GM12878 (cell line): ENCODE data around the gene PYHIN1. TPM values are rescaled to one million over a fixed set of nuclear protein-coding genes. Genes with fewer than 3 reads are reported as not detected.

Source experiments
- ATAC-seq: fragments of 200-7000 bp; cut with Tn5 transposase; 3 replicates; pipeline ENCODE4 v1.9.1; 2020; ENCODE audit warnings: mild to moderate bottlenecking, moderate library complexity
- BruUV-seq: library from RNA; stranded (reverse); fragments of 400-500 nt; replicated peaks from 2 replicates; lab custom pipeline; 2021; lab: Mats Ljungman, UMichigan
- CTCF ChIA-PET: fragments of 300-600 bp; sonication (Branson Sonifier 250); formaldehyde crosslinking; extraction: SDS; loops from one replicate; lab custom pipeline; 2021; ENCODE audit warnings: inconsistent platforms; lab: Yijun Ruan, JAX
- POLR2A ChIA-PET: fragments of 350-600 bp; formaldehyde crosslinking; extraction: SDS; loops from one replicate; lab custom pipeline; 2021; ENCODE audit warnings: inconsistent platforms; lab: Charles Lee
- RAD21 ChIA-PET: fragments of 300-600 bp; sonication (Branson Sonifier 250); formaldehyde crosslinking; loops from one replicate; lab custom pipeline; 2023; ENCODE audit warnings: antibody characterized with exemption; ENCODE audit not compliant: unreplicated experiment; lab: Charles Lee
- SMC1A ChIA-PET: fragments of 300-600 bp; sonication (Branson Sonifier 250); formaldehyde crosslinking; loops from one replicate; lab custom pipeline; 2023; ENCODE audit not compliant: unreplicated experiment, uncharacterized antibody; lab: Charles Lee
- DNase-seq: peaks from one replicate; pipeline ENCODE4 v3.0.0-alpha.2; 2011; ENCODE audit warnings: low read depth, low spot score
- FAIRE-seq: peaks from 3 replicates; lab custom pipeline; 2011; peaks lifted over from hg19 to GRCh38; lab: Jason Lieb, UNC
- H2AFZ ChIP-seq: 2 replicates; pipeline ENCODE4 v1.6.0; 2011; ENCODE audit warnings: low read depth, low read length, control low read depth; ENCODE audit not compliant: control insufficient read depth
- H3K27ac ChIP-seq: 2 replicates; pipeline ENCODE4 v1.5.1; 2011; ENCODE audit warnings: control low read depth; ENCODE audit not compliant: control insufficient read depth, insufficient read depth
- H3K27me3 ChIP-seq, 2 experiments: replicated peaks in 1 of 2; 2 replicates each; pipeline versions ENCODE4 v1.6.0 to v1.6.1; 2011; ENCODE audit warnings: low read length in 1 of 2; ENCODE audit not compliant: control insufficient read depth in 2 of 2, insufficient read depth in 2 of 2
- H3K36me3 ChIP-seq, 2 experiments: 2 replicates each; pipeline ENCODE4 v1.5.1; 2011; ENCODE audit warnings: low read length in 1 of 2; ENCODE audit not compliant: control insufficient read depth in 2 of 2, insufficient read depth in 2 of 2
- H3K4me1 ChIP-seq: 2 replicates; pipeline ENCODE4 v1.6.1; 2011; ENCODE audit warnings: mild to moderate bottlenecking, low read length, moderate library complexity, mixed read lengths; ENCODE audit not compliant: control insufficient read depth, insufficient read depth
- H3K4me2 ChIP-seq: 2 replicates; pipeline ENCODE4 v1.6.0; 2011; ENCODE audit warnings: control low read depth; ENCODE audit not compliant: control insufficient read depth, insufficient read depth
- H3K4me3 ChIP-seq: fragments of 200-600 bp; sonication (generic); 2 replicates; pipeline ENCODE4 v1.5.1; 2016
- H3K79me2 ChIP-seq: 2 replicates; pipeline ENCODE4 v1.6.0; 2011; ENCODE audit warnings: low read length; ENCODE audit not compliant: control insufficient read depth, insufficient read depth
- H3K9ac ChIP-seq: 2 replicates; pipeline ENCODE4 v1.8.0; 2011; ENCODE audit warnings: low read length, control low read depth, mixed read lengths; ENCODE audit not compliant: control insufficient read depth, insufficient read depth
- H3K9me3 ChIP-seq: replicated peaks from 3 replicates; pipeline ENCODE4 v1.5.1; 2011; ENCODE audit warnings: mild to moderate bottlenecking, low read length; ENCODE audit not compliant: control insufficient read depth, insufficient read depth
- H4K20me1 ChIP-seq: 2 replicates; pipeline ENCODE4 v1.6.0; 2011; ENCODE audit not compliant: control insufficient read depth, insufficient read depth
- CREB1 ChIP-seq: IDR thresholded peaks from 2 replicates; pipeline ENCODE4 v1.6.1; 2012; ENCODE audit warnings: low read depth, mild to moderate bottlenecking, inconsistent platforms
- E4F1 ChIP-seq: fragments of 450-650 bp; IDR thresholded peaks from 2 replicates; pipeline ENCODE4 v1.6.1; 2018; ENCODE audit warnings: borderline replicate concordance, mild to moderate bottlenecking; ENCODE audit not compliant: partially characterized antibody
- EED ChIP-seq: sonication (generic); IDR thresholded peaks from 2 replicates; pipeline ENCODE4 v1.6.1; 2016; ENCODE audit warnings: antibody characterized with exemption, low read depth
- HDGF ChIP-seq: fragments of 450-650 bp; IDR thresholded peaks from 2 replicates; pipeline ENCODE4 v1.6.1; 2016; ENCODE audit warnings: antibody characterized with exemption
- RCOR1 ChIP-seq: conservative IDR thresholded peaks from 2 replicates; pipeline ENCODE4 v1.6.1; 2012; ENCODE audit warnings: low read depth, low read length, improper control_type of control experiment
- USF2 ChIP-seq: IDR thresholded peaks from 2 replicates; pipeline ENCODE4 v1.6.1; 2011; ENCODE audit warnings: low read depth, low read length, improper control_type of control experiment, borderline replicate concordance
- ZBED1 ChIP-seq: IDR thresholded peaks from 2 replicates; pipeline ENCODE4 v1.6.1; 2016; ENCODE audit warnings: borderline replicate concordance
- WGBS: methylation state at CpG from one replicate; pipeline ENCODE4 v1.1.6; 2016; ENCODE audit warnings: low lambda C conversion rate; ENCODE audit not compliant: insufficient replicate concordance, insufficient coverage; ENCODE audit errors: missing lambda C conversion rate; 5-methylcytosine and 5-hydroxymethylcytosine counted together
- in situ Hi-C: fragments of 300-500 bp; cut with MboI; formaldehyde crosslinking; loops from 9 replicates; pipeline ENCODE4 v1.14.3; 2018; ENCODE audit warnings: mixed read lengths
- intact Hi-C: fragments of 100-400 bp; cut with micrococcal nuclease; formaldehyde crosslinking; loops from one replicate; pipeline ENCODE4 v1.14.2; 2022; ENCODE audit not compliant: unreplicated experiment
- polyA plus RNA-seq, 11 experiments: library from polyadenylated mRNA; depleted of rRNA in 4 of 11; unstranded in 6 of 11; stranded (reverse) in 5 of 11; fragments of >200 nt; fragmentation: Nextera tagmentation in 4 of 11; fragmentation: Illumina TruSeq in 1 of 11; extraction: Ambion mirVana in 4 of 11; extraction: Trizol in 1 of 11; gene quantifications; 1 replicate in 1 of 11; 2 replicates in 10 of 11; pipeline versions ENCODE4 v1.2.1 to v1.2.3, GENCODE V29; 2011 to 2016; ENCODE audit warnings: inconsistent platforms in 2 of 11, missing spikeins in 2 of 11, low read depth in 1 of 11
- total RNA-seq, 4 experiments: library from RNA; depleted of rRNA in 3 of 4; stranded (reverse); fragments of >200 nt in 3 of 4; fragmentation: Illumina TruSeq in 1 of 4; extraction: Trizol in 1 of 4; gene quantifications; 2 replicates each; pipeline versions ENCODE4 v1.2.1 to v1.2.3, GENCODE V29; 2013 to 2021
- TF ChIP-seq, protein P1 (sequence below): fragments of 450-650 bp; IDR thresholded peaks from 2 replicates; pipeline ENCODE4 v1.6.1; 2017; ENCODE audit warnings: low read depth, mild to moderate bottlenecking, moderate library complexity
- TF ChIP-seq, protein P2 (sequence below): fragments of 450-650 bp; IDR thresholded peaks from 2 replicates; pipeline ENCODE4 v1.6.1; 2016; ENCODE audit warnings: mild to moderate bottlenecking, moderate library complexity, borderline replicate concordance

PYHIN1 gene
- total and polyA plus RNA-seq, 10 of the 15 experiments (the other 5 are each of a cell fraction or from before 2014, with no cell fraction given) = 0.19 to 7.2 (median 0.38) TPM

- H3K79me2 ChIP-seq = peaks cover 95% of the 10 kb centered on the region
- H3K4me1 ChIP-seq = peaks cover 7% of the 10 kb centered on the region
- ChIA-PET SMC1A (interaction anchor here (0.6 to 1.3 kb wide), 11 partner anchors 9 to 184 kb away, joined by 3 to 8 read pairs (median 4); partner anchors contain the start of genes AIM2 and MNDA), CTCF (interaction anchor here (0.5 to 7.4 kb wide), 7 partner anchors 10 to 57 kb away, joined by 3 to 37 read pairs (median 3); no protein-coding TSS in a partner anchor), POLR2A (interaction anchor here (1.3 to 4.5 kb wide), 3 partner anchors 53 to 61 kb away, joined by 4 to 18 read pairs (median 10); partner anchors contain the start of gene AIM2), RAD21 (interaction anchor here (0.6 to 1.9 kb wide), 5 partner anchors 17 to 508 kb away, joined by 3 to 6 read pairs (median 3); partner anchors contain the start of gene AIM2)
- peak overlapping the region; percentile 99 for H3K9ac ChIP-seq
- peak overlapping the region; percentile 98 for H3K4me2 ChIP-seq
- no peaks in the 10 kb centered on the region for H4K20me1 ChIP-seq
- DNase-seq (peak; percentile 84), ATAC-seq (peak; percentile 83), FAIRE-seq (peak; percentile 78)
- in situ Hi-C loops (loop anchor here (5.0 kb wide), 1 partner anchor 37 kb away; no protein-coding TSS in a partner anchor), intact Hi-C loops (no loop called here)
- 2% methylated on average over 4 of the region's 4 CpGs for WGBS
- H2AFZ ChIP-seq = no peak overlapping the region
- H3K36me3 ChIP-seq = peaks cover 4 to 44% of the 10 kb centered on the region in 2 experiments; a peak in 3 of 4 replicates
- no peaks in the 10 kb centered on the region for H3K9me3 ChIP-seq
- no peaks in the 10 kb centered on the region for H3K27me3 ChIP-seq
- peak overlapping the region; percentile 64 for H3K4me3 ChIP-seq
- BruUV-seq = no TSS peak
- peak overlapping the region; percentile 100 for H3K27ac ChIP-seq
- TF ChIP-seq E4F1 (no peak), USF2 (no peak; the same call in 1 of the 2 replicates), CREB1 (no peak), ZBED1 (no peak), RCOR1 (no peak), HDGF (peak; percentile 52; the same call in 1 of the 2 replicates), EED (0 out of 2 replicates have a peak, but pooled peaks have one; percentile 14)
- TF ChIP-seq, protein P1, sequence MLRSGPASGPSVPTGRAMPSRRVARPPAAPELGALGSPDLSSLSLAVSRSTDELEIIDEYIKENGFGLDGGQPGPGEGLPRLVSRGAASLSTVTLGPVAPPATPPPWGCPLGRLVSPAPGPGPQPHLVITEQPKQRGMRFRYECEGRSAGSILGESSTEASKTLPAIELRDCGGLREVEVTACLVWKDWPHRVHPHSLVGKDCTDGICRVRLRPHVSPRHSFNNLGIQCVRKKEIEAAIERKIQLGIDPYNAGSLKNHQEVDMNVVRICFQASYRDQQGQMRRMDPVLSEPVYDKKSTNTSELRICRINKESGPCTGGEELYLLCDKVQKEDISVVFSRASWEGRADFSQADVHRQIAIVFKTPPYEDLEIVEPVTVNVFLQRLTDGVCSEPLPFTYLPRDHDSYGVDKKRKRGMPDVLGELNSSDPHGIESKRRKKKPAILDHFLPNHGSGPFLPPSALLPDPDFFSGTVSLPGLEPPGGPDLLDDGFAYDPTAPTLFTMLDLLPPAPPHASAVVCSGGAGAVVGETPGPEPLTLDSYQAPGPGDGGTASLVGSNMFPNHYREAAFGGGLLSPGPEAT = peak; percentile 64; the same call in 1 of the 2 replicates
- TF ChIP-seq, protein P2, sequence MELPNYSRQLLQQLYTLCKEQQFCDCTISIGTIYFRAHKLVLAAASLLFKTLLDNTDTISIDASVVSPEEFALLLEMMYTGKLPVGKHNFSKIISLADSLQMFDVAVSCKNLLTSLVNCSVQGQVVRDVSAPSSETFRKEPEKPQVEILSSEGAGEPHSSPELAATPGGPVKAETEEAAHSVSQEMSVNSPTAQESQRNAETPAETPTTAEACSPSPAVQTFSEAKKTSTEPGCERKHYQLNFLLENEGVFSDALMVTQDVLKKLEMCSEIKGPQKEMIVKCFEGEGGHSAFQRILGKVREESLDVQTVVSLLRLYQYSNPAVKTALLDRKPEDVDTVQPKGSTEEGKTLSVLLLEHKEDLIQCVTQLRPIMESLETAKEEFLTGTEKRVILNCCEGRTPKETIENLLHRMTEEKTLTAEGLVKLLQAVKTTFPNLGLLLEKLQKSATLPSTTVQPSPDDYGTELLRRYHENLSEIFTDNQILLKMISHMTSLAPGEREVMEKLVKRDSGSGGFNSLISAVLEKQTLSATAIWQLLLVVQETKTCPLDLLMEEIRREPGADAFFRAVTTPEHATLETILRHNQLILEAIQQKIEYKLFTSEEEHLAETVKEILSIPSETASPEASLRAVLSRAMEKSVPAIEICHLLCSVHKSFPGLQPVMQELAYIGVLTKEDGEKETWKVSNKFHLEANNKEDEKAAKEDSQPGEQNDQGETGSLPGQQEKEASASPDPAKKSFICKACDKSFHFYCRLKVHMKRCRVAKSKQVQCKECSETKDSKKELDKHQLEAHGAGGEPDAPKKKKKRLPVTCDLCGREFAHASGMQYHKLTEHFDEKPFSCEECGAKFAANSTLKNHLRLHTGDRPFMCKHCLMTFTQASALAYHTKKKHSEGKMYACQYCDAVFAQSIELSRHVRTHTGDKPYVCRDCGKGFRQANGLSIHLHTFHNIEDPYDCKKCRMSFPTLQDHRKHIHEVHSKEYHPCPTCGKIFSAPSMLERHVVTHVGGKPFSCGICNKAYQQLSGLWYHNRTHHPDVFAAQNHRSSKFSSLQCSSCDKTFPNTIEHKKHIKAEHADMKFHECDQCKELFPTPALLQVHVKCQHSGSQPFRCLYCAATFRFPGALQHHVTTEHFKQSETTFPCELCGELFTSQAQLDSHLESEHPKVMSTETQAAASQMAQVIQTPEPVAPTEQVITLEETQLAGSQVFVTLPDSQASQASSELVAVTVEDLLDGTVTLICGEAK = peak; percentile 62; the same call in 1 of the 2 replicates
These were observed 84.1 kb downstream of the PYHIN1 start for GRCh38 chr1:159015440-159015909.
